ENCODE data around the gene ASTN1.

Gene ASTN1

DNA sequence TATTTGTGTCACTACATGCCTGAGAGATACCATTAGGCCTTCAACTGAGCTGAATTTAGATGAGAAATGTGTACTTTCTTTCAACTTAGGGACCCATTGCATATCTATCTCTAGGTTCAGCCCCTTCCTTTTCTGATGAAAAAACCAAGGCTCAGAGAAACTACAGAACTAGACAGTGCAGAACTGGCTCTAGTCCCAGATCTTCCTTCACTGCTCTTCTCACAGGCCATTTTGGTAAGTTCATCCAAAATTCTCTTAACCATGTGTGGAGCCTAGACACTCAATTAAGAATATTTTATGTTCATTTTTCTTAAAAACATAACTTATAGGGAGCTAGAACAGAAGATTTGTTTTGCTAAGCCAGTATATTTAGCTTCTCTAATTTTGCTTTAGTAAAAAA lies 128.9 kb downstream of the ASTN1 start:
- H3K27ac ChIP-seq (ENCODE audit: low read depth, low read length, severe bottlenecking), result no peak overlapping the region
- H3K9me3 ChIP-seq (ENCODE audit: control insufficient read depth, low read length), result no peaks in the 10 kb centered on the region
- H3K4me1 ChIP-seq (ENCODE audit: control insufficient read depth, insufficient read depth, low read length, poor library complexity, severe bottlenecking), result no peaks in the 10 kb centered on the region
- no peaks in the 10 kb centered on the region for H3K36me3 ChIP-seq (ENCODE audit: control insufficient read depth, insufficient read depth, low read length)
- H3K4me3 ChIP-seq (ENCODE audit: extremely low read depth, insufficient read depth, low read length, poor library complexity, severe bottlenecking), result no peak overlapping the region

DNA sequence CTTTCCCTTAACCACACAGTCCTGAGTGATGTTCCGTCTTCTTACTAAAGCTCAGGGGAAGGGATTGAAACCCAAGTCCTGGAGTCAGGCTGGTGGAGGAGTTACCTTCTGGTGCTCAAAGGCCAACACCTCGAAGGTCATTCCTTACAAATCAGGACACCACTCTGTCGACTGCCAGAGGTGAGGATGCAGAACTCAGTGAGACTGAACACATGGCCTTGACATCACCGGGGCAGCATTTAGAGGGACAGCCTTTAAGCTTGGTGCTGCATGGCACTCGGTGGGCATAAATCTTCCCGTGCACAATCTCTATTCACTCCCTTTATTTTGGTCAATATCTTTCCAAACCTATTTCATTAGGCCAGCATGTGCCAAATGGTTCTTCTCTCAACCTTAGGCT lies 130.9 kb downstream of the ASTN1 start:
- Histone ChIP-seq H3K4me1 (ENCODE audit: control insufficient read depth, insufficient read depth, low read length, poor library complexity, severe bottlenecking) (no peaks in the 10 kb centered on the region), H3K4me3 (ENCODE audit: extremely low read depth, insufficient read depth, low read length, poor library complexity, severe bottlenecking) (no peak overlapping the region), H3K27ac (ENCODE audit: low read depth, low read length, severe bottlenecking) (no peak overlapping the region), H3K9me3 (ENCODE audit: control insufficient read depth, low read length) (no peaks in the 10 kb centered on the region), H3K36me3 (ENCODE audit: control insufficient read depth, insufficient read depth, low read length) (no peaks in the 10 kb centered on the region)
- WGBS, 2 experiments (ENCODE audit: insufficient coverage in 2 of 2), result 73 to 80% methylated on average over 4 to 5 of the region's 6 CpGs

DNA sequence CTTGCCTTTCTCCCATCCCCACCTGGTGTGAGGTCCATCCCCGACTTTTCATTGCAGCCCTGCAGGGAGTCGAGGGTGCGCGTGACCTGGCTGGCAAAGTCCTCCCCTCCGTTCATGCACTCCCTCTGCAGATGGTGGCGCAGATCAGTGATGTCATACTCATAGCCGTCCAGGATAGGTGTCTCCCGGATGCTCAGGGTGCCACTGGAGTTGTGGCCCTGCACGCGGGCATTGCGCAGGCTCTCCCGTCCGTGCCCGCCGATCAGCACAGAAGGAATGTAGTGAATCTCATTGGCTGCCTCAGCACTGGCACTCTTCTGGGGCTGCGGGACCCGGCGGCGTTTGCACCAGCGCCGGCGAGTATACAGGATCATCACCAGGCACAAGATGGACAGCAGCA lies 132.1 kb downstream of the ASTN1 start:
- Histone ChIP-seq H3K9me3 (ENCODE audit: control insufficient read depth, low read length) (no peaks in the 10 kb centered on the region), H3K36me3 (ENCODE audit: control insufficient read depth, insufficient read depth, low read length) (no peaks in the 10 kb centered on the region), H3K27ac (ENCODE audit: low read depth, low read length, severe bottlenecking) (no peak overlapping the region), H3K4me1 (ENCODE audit: control insufficient read depth, insufficient read depth, low read length, poor library complexity, severe bottlenecking) (no peaks in the 10 kb centered on the region), H3K4me3 (ENCODE audit: extremely low read depth, insufficient read depth, low read length, poor library complexity, severe bottlenecking) (no peak overlapping the region)
- 93 to 94% methylated on average over 18 to 21 of the region's 22 CpGs for WGBS, 2 experiments (ENCODE audit: insufficient coverage in 2 of 2)

DNA sequence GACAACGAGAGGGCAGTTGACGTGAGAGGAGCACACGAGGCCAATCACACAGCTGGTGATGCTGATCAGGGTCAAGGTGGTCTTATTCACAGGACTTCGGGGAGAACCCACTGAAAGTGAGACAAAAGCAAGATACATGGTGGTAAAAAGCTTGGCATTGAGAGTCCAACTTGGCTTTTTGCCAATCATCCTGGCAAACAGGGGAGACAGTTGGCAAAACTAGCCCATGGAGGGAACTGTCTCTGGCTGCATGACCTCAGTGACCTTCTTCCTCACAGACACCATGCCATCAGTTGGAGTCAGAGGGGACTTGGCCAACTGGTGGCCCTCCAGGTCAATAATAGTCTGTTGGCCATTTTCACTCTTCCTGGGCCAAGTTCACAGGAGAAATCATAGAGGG lies 139.9 kb downstream of the ASTN1 start:
- Histone ChIP-seq H3K36me3 (ENCODE audit: control insufficient read depth, insufficient read depth, low read length) (no peaks in the 10 kb centered on the region), H3K9me3 (ENCODE audit: control insufficient read depth, low read length) (no peaks in the 10 kb centered on the region), H3K4me1 (ENCODE audit: control insufficient read depth, insufficient read depth, low read length, poor library complexity, severe bottlenecking) (no peaks in the 10 kb centered on the region), H3K27ac (ENCODE audit: low read depth, low read length, severe bottlenecking) (no peak overlapping the region), H3K4me3 (ENCODE audit: extremely low read depth, insufficient read depth, low read length, poor library complexity, severe bottlenecking) (no peak overlapping the region)
- 93 to 95% methylated on average over 4 of the region's 4 CpGs for WGBS, 2 experiments (ENCODE audit: insufficient coverage in 2 of 2)

DNA sequence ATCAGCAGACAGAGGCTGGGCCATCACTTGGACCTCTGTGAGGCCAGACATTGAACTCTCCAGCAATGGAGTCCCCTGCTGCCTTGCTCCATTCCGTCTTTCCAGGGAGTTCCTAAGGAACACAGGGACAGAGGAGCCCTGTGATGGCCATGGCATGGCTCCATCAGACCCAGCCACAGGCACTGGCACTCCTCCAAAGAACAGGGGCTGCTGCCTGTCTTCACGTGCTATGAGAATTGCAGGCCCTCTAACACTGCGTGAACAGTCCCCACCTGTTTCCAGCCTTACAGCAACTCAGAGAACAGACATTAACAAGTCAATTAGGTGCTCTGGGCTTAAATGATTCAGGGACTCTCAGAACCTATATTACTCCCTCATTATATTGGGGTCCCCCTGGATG lies 140.8 kb downstream of the ASTN1 start:
- no peaks in the 10 kb centered on the region for H3K36me3 ChIP-seq (ENCODE audit: control insufficient read depth, insufficient read depth, low read length)
- no peaks in the 10 kb centered on the region for H3K9me3 ChIP-seq (ENCODE audit: control insufficient read depth, low read length)
- no peaks in the 10 kb centered on the region for H3K4me1 ChIP-seq (ENCODE audit: control insufficient read depth, insufficient read depth, low read length, poor library complexity, severe bottlenecking)
- WGBS, 2 experiments (ENCODE audit: insufficient coverage in 2 of 2), result 76 to 91% methylated on average over 3 of the region's 3 CpGs
- H3K27ac ChIP-seq (ENCODE audit: low read depth, low read length, severe bottlenecking), result no peak overlapping the region
- no peak overlapping the region for H3K4me3 ChIP-seq (ENCODE audit: extremely low read depth, insufficient read depth, low read length, poor library complexity, severe bottlenecking)

DNA sequence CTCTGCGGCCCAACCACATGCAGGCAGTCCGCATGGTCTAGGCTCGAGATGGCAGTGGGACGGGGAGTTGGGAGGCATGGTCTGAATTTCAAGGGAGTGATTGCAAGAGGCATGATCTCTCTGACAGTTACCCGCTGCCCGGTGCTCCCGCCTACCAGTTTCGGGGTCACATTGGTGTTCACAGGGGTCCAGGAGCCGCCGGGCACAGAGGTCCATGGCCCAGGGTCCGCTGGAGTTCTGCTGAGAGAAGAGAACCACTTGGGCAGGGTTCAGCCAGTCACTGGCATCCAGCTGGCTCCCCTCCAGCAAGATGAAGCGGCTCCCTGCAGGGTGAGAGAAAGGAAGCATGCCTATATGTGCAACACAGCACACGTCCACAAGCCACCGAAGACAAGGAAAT lies 141.3 kb downstream of the ASTN1 start:
- H3K4me1 ChIP-seq (ENCODE audit: control insufficient read depth, insufficient read depth, low read length, poor library complexity, severe bottlenecking), result no peaks in the 10 kb centered on the region
- H3K9me3 ChIP-seq (ENCODE audit: control insufficient read depth, low read length), result no peaks in the 10 kb centered on the region
- WGBS, 2 experiments (ENCODE audit: insufficient coverage in 2 of 2), result 88 to 92% methylated on average over 7 to 12 of the region's 14 CpGs
- no peaks in the 10 kb centered on the region for H3K36me3 ChIP-seq (ENCODE audit: control insufficient read depth, insufficient read depth, low read length)
- no peak overlapping the region for H3K27ac ChIP-seq (ENCODE audit: low read depth, low read length, severe bottlenecking)
- H3K4me3 ChIP-seq (ENCODE audit: extremely low read depth, insufficient read depth, low read length, poor library complexity, severe bottlenecking), result no peak overlapping the region

DNA sequence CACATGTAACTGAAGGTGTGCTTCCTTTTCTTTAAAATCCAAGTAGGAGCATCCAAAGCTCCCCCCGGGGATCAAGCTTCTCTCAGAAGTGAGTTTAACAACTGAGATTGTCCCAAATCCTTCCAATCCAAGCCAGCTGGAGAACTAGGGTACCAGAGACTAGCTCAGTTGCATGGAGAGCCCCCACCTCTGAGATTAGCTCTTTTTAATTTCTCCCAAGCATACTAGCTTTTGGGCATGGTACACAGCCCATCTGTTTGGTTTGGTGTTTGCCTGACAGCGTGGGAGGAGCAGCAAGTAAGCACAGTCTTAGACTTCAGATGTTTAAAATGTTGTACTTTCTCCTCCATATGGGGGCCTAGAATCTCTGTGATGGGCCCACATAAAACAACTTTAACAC lies 142.8 kb downstream of the ASTN1 start:
- no peaks in the 10 kb centered on the region for H3K4me1 ChIP-seq (ENCODE audit: control insufficient read depth, insufficient read depth, low read length, poor library complexity, severe bottlenecking)
- no peak overlapping the region for H3K4me3 ChIP-seq (ENCODE audit: extremely low read depth, insufficient read depth, low read length, poor library complexity, severe bottlenecking)
- no peak overlapping the region for H3K27ac ChIP-seq (ENCODE audit: low read depth, low read length, severe bottlenecking)
- H3K36me3 ChIP-seq (ENCODE audit: control insufficient read depth, insufficient read depth, low read length), result no peaks in the 10 kb centered on the region
- no peaks in the 10 kb centered on the region for H3K9me3 ChIP-seq (ENCODE audit: control insufficient read depth, low read length)
- WGBS, 2 experiments (ENCODE audit: insufficient coverage in 2 of 2), result 88% methylated on average over 1 of the region's 2 CpGs; no CpG with 5 or more reads in 1 of the 2 experiments

DNA sequence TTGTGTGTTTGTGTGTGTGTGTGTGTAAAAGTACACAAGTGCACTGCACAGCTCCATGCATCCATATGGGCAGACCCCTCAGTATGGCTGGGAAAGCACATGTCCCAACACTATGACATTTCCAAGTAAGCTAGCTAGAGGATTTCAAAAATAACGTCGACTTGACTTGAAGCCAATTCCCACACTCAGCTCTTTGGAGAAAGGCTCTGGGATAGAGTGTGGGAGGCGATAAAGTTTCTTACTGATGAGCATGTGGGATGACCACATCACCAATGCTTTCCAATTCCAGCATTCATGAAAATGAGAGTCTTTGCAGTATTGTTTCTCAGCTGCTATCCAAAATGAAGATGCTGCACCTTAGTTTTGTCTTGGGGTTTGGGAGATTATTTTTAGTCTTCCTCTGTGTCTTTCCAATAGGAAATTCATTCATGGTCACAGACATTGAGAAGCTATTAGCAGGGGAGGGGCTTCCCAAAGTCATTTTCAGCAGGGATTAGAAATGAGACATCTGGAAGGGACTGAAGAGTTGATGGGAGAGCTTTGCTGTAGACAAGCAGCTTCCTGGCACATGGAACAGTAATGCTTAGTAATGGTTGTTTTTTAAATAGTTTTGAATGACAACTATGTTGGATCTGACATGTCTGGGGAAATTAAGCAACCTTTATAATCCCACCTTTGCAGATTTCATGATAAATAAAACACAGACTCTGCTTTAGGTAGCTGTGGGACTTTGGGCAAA lies 143.5 kb downstream of the ASTN1 start:
- H3K9me3 ChIP-seq (ENCODE audit: control insufficient read depth, low read length), result no peaks in the 10 kb centered on the region
- H3K4me1 ChIP-seq (ENCODE audit: control insufficient read depth, insufficient read depth, low read length, poor library complexity, severe bottlenecking), result no peaks in the 10 kb centered on the region
- no peak overlapping the region for H3K4me3 ChIP-seq (ENCODE audit: extremely low read depth, insufficient read depth, low read length, poor library complexity, severe bottlenecking)
- 100% methylated on average over 2 of the region's 3 CpGs; no CpG with 5 or more reads in 1 of the 2 experiments for WGBS, 2 experiments (ENCODE audit: insufficient coverage in 2 of 2)
- no peaks in the 10 kb centered on the region for H3K36me3 ChIP-seq (ENCODE audit: control insufficient read depth, insufficient read depth, low read length)
- H3K27ac ChIP-seq (ENCODE audit: low read depth, low read length, severe bottlenecking), result no peak overlapping the region

DNA sequence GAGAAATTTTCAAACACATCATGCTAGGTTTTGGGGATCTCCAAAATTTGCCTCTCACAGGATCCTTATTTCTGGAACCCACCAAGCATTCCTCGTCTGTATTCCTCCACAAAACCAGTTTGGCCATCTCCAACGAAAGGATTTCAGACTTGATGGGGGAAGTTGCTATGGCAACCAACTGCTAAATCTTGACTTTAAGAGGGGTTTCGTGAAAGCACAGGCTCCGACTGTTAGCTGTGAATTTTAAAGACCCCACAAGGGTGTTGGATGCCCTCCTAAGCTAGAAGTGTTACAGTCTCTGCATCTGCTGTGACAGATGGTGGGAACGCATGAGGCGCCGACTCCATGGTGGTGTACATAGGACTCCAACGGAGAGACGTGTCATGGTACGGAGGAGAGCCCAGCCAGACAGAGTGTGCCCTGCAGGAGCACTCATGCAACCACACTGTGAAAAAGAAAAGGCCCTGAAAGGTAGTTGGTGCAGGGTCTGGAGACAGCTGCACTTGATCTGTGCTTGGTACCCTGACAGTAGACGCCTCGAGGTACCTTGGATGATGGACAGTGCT lies 147.1 kb downstream of the ASTN1 start:
- Histone ChIP-seq H3K4me3 (ENCODE audit: extremely low read depth, insufficient read depth, low read length, poor library complexity, severe bottlenecking) (no peak overlapping the region), H3K9me3 (ENCODE audit: control insufficient read depth, low read length) (no peaks in the 10 kb centered on the region), H3K4me1 (ENCODE audit: control insufficient read depth, insufficient read depth, low read length, poor library complexity, severe bottlenecking) (no peaks in the 10 kb centered on the region), H3K27ac (ENCODE audit: low read depth, low read length, severe bottlenecking) (no peak overlapping the region), H3K36me3 (ENCODE audit: control insufficient read depth, insufficient read depth, low read length) (no peaks in the 10 kb centered on the region)
- WGBS, 2 experiments (ENCODE audit: insufficient coverage in 2 of 2), result 93 to 94% methylated on average over 10 to 11 of the region's 12 CpGs

DNA sequence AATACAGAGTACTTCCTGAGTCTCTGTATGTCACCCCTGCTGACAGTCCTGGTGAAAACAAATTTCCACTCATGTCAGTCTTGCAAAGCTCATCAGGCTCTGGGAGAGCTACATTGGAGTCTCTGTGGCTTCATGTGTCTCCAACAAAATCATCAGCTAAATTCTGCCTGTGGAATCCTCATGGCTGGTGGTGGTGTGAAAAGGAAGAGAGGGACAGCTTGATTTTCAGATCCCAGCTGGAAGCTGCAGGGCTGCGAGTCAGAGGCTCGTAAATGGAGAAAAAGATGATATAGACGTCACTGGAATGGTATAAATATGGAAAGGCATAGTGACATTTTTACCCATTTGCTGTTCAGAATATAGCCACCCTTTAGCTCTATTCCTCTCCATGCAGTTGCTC lies 150.2 kb downstream of the ASTN1 start:
- 80 to 100% methylated on average over 2 of the region's 3 CpGs for WGBS, 2 experiments (ENCODE audit: insufficient coverage in 2 of 2)
- Histone ChIP-seq H3K36me3 (ENCODE audit: control insufficient read depth, insufficient read depth, low read length) (no peaks in the 10 kb centered on the region), H3K4me1 (ENCODE audit: control insufficient read depth, insufficient read depth, low read length, poor library complexity, severe bottlenecking) (no peaks in the 10 kb centered on the region), H3K9me3 (ENCODE audit: control insufficient read depth, low read length) (no peaks in the 10 kb centered on the region), H3K27ac (ENCODE audit: low read depth, low read length, severe bottlenecking) (no peak overlapping the region), H3K4me3 (ENCODE audit: extremely low read depth, insufficient read depth, low read length, poor library complexity, severe bottlenecking) (no peak overlapping the region)

DNA sequence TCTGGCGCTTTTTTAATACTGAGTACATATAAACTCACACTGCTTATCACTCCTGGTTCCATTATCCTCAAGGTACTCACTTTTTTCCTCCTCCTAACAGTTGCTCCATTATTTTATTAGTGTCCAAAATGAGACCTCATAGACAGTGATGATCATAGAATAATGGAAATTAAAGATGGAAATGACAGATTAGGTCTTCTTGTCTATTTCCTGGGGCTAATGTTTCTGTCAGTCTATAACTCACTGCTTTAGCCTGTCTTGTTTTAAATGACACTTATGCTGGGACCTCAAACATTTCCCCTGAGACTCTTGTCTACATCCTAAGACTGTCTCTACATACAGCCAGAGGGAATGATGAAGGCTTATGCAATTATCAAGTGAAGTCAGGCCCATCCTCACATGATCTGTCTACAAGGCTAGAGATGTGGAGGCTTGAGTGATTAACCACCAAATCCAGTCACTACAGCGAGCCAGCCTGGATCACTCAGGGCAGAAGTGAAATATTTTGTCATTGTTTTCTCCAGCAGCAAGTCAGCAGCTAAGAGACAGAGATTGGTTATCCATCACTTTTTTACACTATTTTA lies 152.1 kb downstream of the ASTN1 start:
- 78 to 100% methylated on average over 1 of the region's 2 CpGs for WGBS, 2 experiments (ENCODE audit: insufficient coverage in 2 of 2)
- H3K27ac ChIP-seq (ENCODE audit: low read depth, low read length, severe bottlenecking), result no peak overlapping the region

More for the DNA sequence above, 152.1 kb downstream of the ASTN1 start:
- Histone ChIP-seq H3K36me3 (ENCODE audit: control insufficient read depth, insufficient read depth, low read length) (no peaks in the 10 kb centered on the region), H3K9me3 (ENCODE audit: control insufficient read depth, low read length) (no peaks in the 10 kb centered on the region), H3K4me3 (ENCODE audit: extremely low read depth, insufficient read depth, low read length, poor library complexity, severe bottlenecking) (no peak overlapping the region), H3K4me1 (ENCODE audit: control insufficient read depth, insufficient read depth, low read length, poor library complexity, severe bottlenecking) (no peaks in the 10 kb centered on the region)

Data from mesodermal cell (in vitro differentiated cells).